AG04449 (cell line): Measurements from ENCODE around the gene C22orf15.

ENCODE experiments used
- CTCF ChIA-PET: fragments of 350-600 bp; formaldehyde crosslinking; extraction: SDS; loops from one replicate; lab custom pipeline; 2021; ENCODE audit warnings: antibody characterized with exemption; lab: Yijun Ruan, JAX
- POLR2A ChIA-PET: fragments of 400-600, 350-600 bp; formaldehyde crosslinking; extraction: SDS; loops from one replicate; lab custom pipeline; 2020; ENCODE audit warnings: antibody characterized with exemption, inconsistent platforms; lab: Yijun Ruan, JAX
- DNase-seq: peaks from one replicate; pipeline ENCODE4 v3.0.0-alpha.2; 2010; ENCODE audit warnings: low read depth, low spot score
- H3K4me3 ChIP-seq: 2 replicates; pipeline ENCODE4 v1.5.1; 2011; ENCODE audit warnings: low read depth, mild to moderate bottlenecking, control low read depth, low read length
- CTCF ChIP-seq: IDR thresholded peaks from one replicate; pipeline ENCODE4 v1.5.1; 2011; ENCODE audit warnings: mild to moderate bottlenecking, moderate library complexity, low read length, control low read depth, inconsistent platforms; ENCODE audit not compliant: insufficient read depth; ENCODE audit errors: missing control alignments

C22orf15 gene

GRCh38 chr22:23762842-23763578, at the start of gene C22orf15:
C22orf15 (plus strand) TSS chr22:23762990; CDS start chr22:23763307, 317 bp downstream.
- TF ChIP-seq CTCF: no peak
- ChIA-PET POLR2A (no interaction called here), CTCF (interaction anchor here (0.6 to 17.1 kb wide), 6 partner anchors 9 to 402 kb away, joined by 3 to 387 read pairs (median 4); partner anchors contain the start of gene ZNF70)
- H3K4me3 ChIP-seq: peak within 1 kb of the TSS; percentile 36
- DNase-seq: no peak

GRCh38 chr22:23713696-23714595, 48.8 kb upstream of the C22orf15 start:
- ChIA-PET POLR2A (no interaction called here), CTCF (interaction anchor here (1.2 kb wide), 1 partner anchor 135 kb away, joined by 5 read pairs; no protein-coding TSS in a partner anchor)
- no peak overlapping the region for H3K4me3 ChIP-seq
- no peak for TF ChIP-seq CTCF
- DNase-seq: no peak

- TF ChIP-seq CTCF: no peak
- no peak overlapping the region for H3K4me3 ChIP-seq
- no peak for DNase-seq
- POLR2A ChIA-PET: no interaction called here
- CTCF ChIA-PET: interaction anchor here (1.2 kb wide), 1 partner anchor 135 kb away, joined by 5 read pairs; no protein-coding TSS in a partner anchor
Observed at GRCh38 chr22:23714596-23715578, 47.9 kb upstream of the C22orf15 start.

- DNase-seq: no peak
- H3K4me3 ChIP-seq: peak overlapping the region; percentile 20
- no peak for TF ChIP-seq CTCF
- ChIA-PET POLR2A (no interaction called here), CTCF (interaction anchor here (1.2 to 1.6 kb wide), 2 partner anchors 16 to 134 kb away, joined by 4 to 5 read pairs; no protein-coding TSS in a partner anchor)
Observed at GRCh38 chr22:23715806-23716375, 46.9 kb upstream of the C22orf15 start.

- H3K4me3 ChIP-seq: peak overlapping the region; percentile 91
- no peak for TF ChIP-seq CTCF
- peak; percentile 29 for DNase-seq
- ChIA-PET CTCF (interaction anchor here (1.2 to 1.6 kb wide), 4 partner anchors 15 to 132 kb away, joined by 3 to 5 read pairs (median 4); no protein-coding TSS in a partner anchor), POLR2A (interaction anchor here (0.9 to 1.2 kb wide), 3 partner anchors 10 to 140 kb away, joined by 3 to 4 read pairs (median 4); partner anchors contain the start of gene SLC2A11)
Observed at GRCh38 chr22:23716811-23717801, 45.7 kb upstream of the C22orf15 start.
